Measurements from ENCODE around the gene CAMK2B.

The CAMK2B gene

GRCh38 chr7:44325201-44325671, at the start of gene CAMK2B:
CAMK2B (minus strand) TSS chr7:44325594; CDS start chr7:44325421, 173 bp downstream.
- DNase-seq = no peak

- DNase-seq = no peak
Observed at GRCh38 chr7:44374007-44374763, 48.8 kb upstream of the CAMK2B start.

DNA sequence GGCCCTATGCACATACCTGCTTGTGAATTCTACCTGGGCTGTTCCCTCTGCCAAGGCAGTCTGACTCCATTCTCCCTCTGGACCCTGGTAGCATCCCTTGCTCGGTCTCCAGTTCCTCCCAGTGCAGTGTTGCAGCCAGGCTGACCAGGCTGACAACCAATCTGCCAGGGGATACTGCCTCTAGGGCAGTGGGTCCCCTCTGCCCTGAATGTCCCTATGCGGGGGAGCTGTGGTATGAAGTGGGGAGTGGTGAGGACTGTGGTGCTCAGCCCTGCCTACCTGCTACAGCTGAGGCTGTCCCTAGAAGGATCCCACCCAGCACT, 48.0 kb upstream of the CAMK2B start:
- no peak for DNase-seq

- DNase-seq = no peak
Observed at GRCh38 chr7:44372560-44373417, 47.4 kb upstream of the CAMK2B start.

DNA sequence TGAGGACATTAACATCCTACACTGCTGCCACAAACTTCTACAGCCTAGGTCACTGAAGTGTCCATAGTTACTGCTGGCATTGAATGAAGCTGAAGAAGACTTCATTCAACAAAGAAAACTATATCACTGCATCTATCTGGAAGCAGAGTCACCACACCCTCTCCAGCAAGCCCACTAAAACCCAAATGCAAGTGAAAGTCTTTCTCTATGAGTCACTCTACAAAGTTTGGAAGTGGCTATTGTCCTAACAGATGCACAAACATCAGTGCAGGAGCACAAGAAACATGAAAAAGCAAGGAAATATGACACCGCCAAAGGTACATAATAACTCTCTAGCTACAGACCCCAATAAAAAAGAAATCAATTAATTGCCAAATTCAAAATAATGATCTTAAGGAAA, 43.5 kb upstream of the CAMK2B start:
- DNase-seq = no peak

- no peak for DNase-seq
Observed at GRCh38 chr7:44368455-44368854, 43.1 kb upstream of the CAMK2B start.

GRCh38 chr7:44367475-44368043, 42.2 kb upstream of the CAMK2B start:
- DNase-seq = no peak

DNA sequence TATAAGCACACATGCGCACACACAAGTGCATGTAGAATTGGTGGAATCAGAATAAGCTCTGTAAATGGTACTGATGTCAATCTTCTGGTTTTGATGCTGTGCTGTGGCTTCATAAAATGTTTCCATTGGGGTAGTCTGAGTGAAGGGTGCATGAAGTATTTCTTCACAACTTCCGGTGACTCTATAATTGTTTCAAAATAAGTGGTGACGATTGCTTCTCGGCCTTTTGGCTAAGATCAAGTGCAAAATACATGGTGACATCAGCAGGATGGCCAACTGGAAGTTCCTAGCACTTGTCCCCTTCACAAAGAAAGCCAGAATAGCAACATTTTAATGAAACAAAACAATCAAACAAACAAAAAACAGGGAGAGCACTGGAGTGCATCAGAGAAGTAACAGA, 41.6 kb upstream of the CAMK2B start:
- DNase-seq = no peak

DNA sequence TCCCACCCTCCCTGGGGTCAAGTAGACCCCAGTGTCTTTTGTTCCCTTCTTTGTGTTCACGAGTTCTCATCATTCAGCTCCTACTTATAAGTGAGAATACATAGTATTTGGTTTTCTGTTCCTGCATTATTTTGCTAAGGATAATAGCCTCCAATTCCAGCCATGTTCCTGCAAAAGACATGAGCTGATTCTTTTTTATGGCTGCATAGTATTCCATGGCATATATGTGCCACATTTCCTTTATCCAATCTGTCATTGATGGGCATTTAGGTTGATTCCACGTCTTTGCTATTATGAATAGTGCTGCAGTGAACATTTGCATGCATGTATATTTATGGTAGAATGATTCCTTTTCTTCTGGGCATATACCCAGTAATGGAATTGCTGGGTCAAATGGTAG, 28.3 kb upstream of the CAMK2B start:
- no peak for DNase-seq

DNA sequence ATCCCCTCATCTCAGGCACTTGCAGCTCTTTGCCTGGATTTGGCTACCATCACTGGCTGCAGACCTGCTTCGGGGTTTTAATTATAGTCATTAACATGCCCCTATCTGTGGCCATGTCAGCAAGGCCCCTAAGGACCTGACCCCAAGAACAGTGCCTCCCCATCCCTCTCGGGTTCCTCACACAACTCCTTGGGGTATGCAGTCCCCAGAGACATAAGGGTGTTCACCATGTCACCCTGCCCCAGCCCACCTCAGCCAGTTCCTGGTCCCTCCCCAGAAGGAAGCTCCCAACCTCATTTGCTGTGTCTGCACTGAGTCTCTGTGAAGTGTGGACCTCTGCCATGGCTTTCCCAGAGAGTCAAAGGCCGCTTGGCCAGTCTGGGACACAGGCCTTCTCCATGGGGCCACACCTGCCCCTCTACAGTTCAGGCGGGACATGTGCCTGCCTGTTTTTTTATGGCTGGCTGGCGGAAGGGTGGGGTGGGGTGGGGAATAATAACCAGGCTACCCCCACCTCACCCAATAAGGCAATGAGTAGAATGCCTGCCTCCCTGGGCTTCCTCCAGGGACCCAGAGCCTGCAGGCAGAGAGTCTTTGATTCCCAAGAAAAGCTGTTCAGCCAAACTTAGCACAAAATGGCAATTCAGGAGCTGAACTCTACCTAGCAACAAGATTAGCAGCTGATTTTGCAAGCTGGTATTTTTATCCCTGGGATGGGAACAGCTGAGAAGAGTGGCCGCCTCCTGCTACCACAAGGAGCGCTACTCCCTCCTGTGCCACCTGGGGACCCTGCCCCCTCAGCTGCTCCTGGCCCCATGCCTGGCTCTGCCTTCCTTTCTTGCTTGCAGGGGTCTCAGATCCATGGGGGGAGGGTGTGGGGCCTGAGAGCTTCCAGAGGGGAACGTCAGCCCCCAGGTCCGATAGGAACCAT, 23.7 kb upstream of the CAMK2B start:
- DNase-seq = no peak

DNA sequence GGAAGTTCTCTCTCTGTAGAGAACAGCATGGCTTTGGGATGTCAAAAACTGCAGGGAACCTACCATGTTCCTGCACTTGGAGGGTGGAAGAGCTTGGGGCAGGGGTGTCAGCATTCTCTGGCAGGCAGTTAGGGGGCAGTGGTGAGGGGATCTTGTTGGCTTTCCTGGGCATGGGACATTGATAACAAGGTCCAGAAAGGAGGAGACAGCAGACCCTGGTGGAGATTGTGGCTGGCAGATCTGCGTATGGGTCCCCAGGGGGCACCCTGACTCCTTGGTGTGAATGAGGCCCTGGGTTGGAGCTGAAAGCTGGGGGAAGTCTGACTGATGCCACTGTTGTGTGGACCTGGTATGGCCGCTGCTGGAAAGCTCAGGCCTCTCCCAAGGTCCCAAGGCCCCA, 22.9 kb upstream of the CAMK2B start:
- no peak for DNase-seq

DNA sequence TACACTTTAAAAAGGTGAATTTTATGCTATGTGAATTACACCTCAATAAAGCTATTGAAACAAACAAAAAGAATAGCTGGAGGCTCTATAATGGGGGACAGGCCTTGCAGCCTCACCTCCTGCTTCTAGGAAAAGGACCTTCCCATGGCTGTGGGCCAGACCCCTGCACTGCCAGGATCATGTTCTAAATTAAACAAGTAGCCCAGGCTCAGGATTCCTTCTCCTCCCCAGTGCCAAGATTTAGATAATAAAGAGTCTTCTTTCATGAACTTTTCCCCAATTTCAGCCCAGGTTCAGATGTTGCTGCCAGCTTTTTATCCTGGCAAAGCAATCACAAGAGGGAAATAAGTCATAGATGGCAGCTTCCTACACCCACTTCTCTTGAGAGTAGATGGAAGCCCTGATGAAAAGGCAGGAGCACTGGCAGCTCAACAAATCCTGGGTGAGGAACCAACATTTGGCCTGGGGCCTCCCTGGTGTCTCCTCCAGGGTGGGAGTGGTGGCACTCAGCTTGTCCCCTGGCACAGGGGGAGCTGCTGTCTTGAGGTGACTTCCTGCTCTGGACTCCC, 22.2 kb upstream of the CAMK2B start:
- DNase-seq = no peak

- DNase-seq = no peak
Observed at GRCh38 chr7:44346063-44346462, 20.7 kb upstream of the CAMK2B start.

DNA sequence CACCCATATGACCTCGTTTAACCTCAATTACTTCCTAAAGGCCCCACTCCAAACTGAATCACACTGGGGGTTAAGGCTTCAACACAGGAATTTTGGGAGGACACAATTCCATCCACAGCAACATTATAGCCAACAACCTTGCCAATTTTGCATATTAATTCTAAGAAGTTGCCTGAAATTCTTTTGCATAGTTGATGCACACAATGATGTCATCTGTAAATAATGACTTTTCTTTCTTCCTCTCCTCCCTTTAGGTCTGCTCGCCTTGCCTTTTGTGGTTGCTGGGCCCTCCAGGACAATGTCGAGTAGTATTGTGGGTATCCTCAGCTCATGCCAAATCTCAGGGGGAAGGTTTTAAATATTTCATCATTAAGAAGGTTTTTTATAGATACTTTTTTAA, 16.0 kb upstream of the CAMK2B start:
- no peak for DNase-seq

DNA sequence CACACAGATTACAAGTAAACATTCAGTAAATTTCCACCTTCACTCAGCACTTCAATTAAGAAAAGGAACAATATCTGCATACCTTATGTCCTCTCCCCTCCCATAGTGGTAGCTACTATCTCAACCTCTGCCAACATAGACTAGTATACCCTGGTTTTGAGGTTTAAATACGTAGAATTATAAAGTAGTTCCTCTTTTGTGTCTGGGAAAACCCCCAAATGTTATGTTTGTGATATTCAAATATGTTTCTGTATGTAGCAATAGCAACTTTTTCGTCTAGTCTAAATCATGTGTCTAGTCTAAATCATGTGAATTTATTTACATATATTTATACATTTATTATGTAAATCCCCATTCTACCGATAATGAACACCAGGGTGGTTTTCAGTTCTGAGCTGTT, 13.2 kb upstream of the CAMK2B start:
- no peak for DNase-seq

DNA sequence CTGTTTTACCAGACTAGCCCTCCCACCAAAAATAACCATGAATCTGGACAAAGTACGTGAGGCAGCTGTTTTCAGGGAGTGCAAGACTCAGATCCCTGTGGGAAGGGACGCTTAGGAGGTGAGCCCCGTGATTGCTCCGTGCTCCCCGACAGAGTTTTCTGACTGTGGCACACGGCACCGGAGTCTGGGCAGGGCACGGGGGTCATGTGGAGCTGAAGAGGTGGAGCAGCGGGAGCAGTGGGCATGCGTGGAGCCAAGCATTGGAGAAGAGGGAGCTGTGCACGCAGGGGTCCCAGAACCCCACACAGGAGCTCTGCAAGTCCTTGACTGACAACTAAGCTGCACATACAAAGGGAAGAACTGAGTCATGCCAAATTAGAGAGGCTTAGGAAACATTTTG, 11.1 kb upstream of the CAMK2B start:
- no peak for DNase-seq

DNA sequence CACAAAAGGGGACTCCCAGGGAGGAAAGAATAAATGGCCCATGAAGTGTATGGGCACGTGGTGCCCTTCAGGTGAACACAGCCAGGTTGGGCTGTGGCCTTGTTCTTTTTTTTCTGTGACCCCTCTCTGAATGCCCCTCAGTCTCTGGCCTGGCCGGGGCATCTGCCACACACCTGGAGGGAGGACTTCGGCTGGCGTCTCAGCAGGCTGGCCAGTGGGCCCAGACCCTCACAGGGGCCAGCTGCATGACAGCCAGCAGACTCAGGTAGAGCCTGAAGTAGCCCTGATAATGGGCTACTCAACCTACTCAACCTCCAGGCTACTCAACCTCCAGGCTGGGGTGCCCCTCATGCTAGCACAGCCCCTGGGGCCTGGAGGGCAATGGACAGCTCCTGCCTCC, 9.8 kb upstream of the CAMK2B start:
- DNase-seq = no peak

- DNase-seq = no peak
Observed at GRCh38 chr7:44334734-44335097, 9.3 kb upstream of the CAMK2B start.

DNA sequence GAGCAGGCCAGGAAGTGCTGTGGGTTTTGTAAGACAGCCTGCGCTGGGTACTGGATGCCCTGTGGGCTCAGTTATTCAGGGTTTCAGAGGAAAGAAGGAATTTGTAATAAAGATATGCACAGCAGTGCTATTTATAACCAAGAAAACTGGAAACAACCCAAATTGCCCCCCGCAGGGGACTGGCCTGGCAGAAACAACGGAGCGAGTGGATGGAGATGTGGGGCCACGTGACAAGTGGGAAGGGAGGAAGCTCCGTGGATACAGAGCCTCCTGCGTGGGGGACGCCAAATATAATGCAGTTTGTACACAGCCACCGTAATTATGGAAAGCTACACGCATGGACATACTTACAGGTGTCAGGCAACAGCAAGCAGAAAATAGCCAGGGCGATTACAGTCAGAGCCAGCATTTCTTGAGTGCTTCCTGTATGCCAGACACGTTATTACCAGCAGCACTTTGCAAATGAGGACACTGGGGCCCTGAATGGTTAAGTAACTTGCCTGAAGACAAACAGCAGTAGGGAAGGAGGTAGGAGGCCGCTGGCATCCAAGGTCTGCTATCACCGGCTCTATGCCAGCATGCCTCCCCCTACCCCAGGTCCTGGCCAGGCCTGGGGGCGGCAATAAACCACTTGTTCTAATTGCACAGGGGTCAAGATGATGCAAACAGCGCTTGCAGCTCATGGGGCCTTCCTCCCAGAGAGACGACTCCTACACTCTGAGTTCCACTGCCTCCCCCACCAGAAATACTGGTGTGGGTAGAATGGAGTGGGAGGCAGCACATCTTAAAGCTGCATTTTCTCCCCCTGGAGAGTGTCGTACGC, 8.7 kb upstream of the CAMK2B start:
- DNase-seq = no peak

GRCh38 chr7:44331682-44332081, 6.3 kb upstream of the CAMK2B start:
- no peak for DNase-seq

GRCh38 chr7:44330331-44330730, 4.9 kb upstream of the CAMK2B start:
- DNase-seq = no peak

- DNase-seq = no peak
Observed at GRCh38 chr7:44329888-44330287, 4.5 kb upstream of the CAMK2B start.
